Spleen (tissue), 11 donors: ENCODE results near the gene GSS. TPM values are rescaled to one million over a fixed set of nuclear protein-coding genes. Genes with fewer than 3 reads are reported as not detected.
A peak's percentile ranks its signal among the peaks of the same experiment; 100 is the strongest.

Experiments
- DNase-seq: peaks from one replicate; pipeline ENCODE4 v3.0.0-alpha.2; 2020
- H3K27ac ChIP-seq, 8 donors: fragments of 200-600 bp; sonication (generic) in 7 of 8; 1 replicate in 4 of 8; 2 replicates in 4 of 8; pipeline versions ENCODE4 v1.5.0 to v1.8.0; 2016 to 2021; ENCODE audit warnings: inconsistent platforms in 4 of 8, mild to moderate bottlenecking in 4 of 8, moderate library complexity in 1 of 8
- H3K27me3 ChIP-seq, 7 donors: fragments of 200-600 bp; sonication (generic) in 6 of 7; replicated peaks in 1 of 7; 1 replicate in 4 of 7; 2 replicates in 3 of 7; pipeline versions ENCODE4 v1.5.0 to v1.8.0; 2016 to 2021; ENCODE audit warnings: inconsistent platforms in 3 of 7, mild to moderate bottlenecking in 1 of 7
- H3K36me3 ChIP-seq, 6 donors: fragments of 200-600 bp; sonication (generic) in 5 of 6; 1 replicate in 4 of 6; 2 replicates in 2 of 6; pipeline versions ENCODE4 v1.5.0 to v1.8.0; 2016 to 2021; ENCODE audit warnings: inconsistent platforms in 2 of 6
- H3K4me1 ChIP-seq, 6 donors: fragments of 200-600 bp; sonication (generic) in 5 of 6; 1 replicate in 3 of 6; 2 replicates in 3 of 6; pipeline versions ENCODE4 v1.5.0 to v1.8.0; 2016 to 2021; ENCODE audit warnings: inconsistent platforms in 3 of 6
- H3K4me3 ChIP-seq, 8 donors: fragments of 200-600 bp; sonication (generic) in 7 of 8; 1 replicate in 4 of 8; 2 replicates in 4 of 8; pipeline versions ENCODE4 v1.5.0 to v1.8.0; 2016 to 2021; ENCODE audit warnings: inconsistent platforms in 4 of 8, mild to moderate bottlenecking in 4 of 8, moderate library complexity in 2 of 8
- H3K9me3 ChIP-seq, 8 donors: fragments of 200-600 bp; sonication (generic) in 7 of 8; 1 replicate in 4 of 8; 2 replicates in 4 of 8; pipeline versions ENCODE4 v1.5.0 to v1.8.0; 2016 to 2021; ENCODE audit warnings: inconsistent platforms in 4 of 8
- CTCF ChIP-seq, 11 experiments: fragments of 200-600 bp in 7 of 11; fragments of 450-650 bp in 4 of 11; sonication (generic) in 4 of 11; IDR thresholded peaks in 8 of 11; conservative IDR thresholded peaks in 3 of 11; 1 replicate in 7 of 11; 2 replicates in 4 of 11; pipeline versions ENCODE4 v1.4.0 to v1.8.0; 2016 to 2021; ENCODE audit warnings: antibody characterized with exemption in 11 of 11, inconsistent platforms in 4 of 11, mild to moderate bottlenecking in 1 of 11
- POLR2A ChIP-seq, 3 donors: fragments of 450-650 bp; IDR thresholded peaks; one replicate each; pipeline ENCODE4 v1.5.1; 2017; ENCODE audit warnings: antibody characterized with exemption in 3 of 3, mild to moderate bottlenecking in 1 of 3
- POLR2AphosphoS5 ChIP-seq, 3 donors: sonication (generic); formaldehyde crosslinking; IDR thresholded peaks; one replicate each; pipeline ENCODE4 v1.5.1; 2017; ENCODE audit warnings: antibody characterized with exemption in 3 of 3
- WGBS, 5 donors: extraction: QIAGEN DNeasy Blood & Tissue Kit in 3 of 5; methylation state at CpG; one replicate each; pipeline versions ENCODE4 v1.1.5 to v1.1.7; 2013 to 2018; 5-methylcytosine and 5-hydroxymethylcytosine counted together
- intact Hi-C: fragments of 100-400 bp; cut with DNase I; formaldehyde crosslinking; loops from one replicate; pipeline ENCODE4 v1.15.0; 2023; ENCODE audit warnings: low total_unique reads
- polyA plus RNA-seq, 3 donors: library from polyadenylated mRNA; stranded (reverse); fragments of 200-250 nt; gene quantifications; one replicate each; pipeline ENCODE4 v1.2.1, GENCODE V29; 2013
- total RNA-seq, 7 donors: library from RNA; depleted of rRNA in 3 of 7; stranded (reverse); fragments of >200 nt in 3 of 7; fragmentation: NEBNext Ultra II Directional in 4 of 7; extraction: Animal tissue kit (Norgen Biotek cat#: 25700) in 4 of 7; gene quantifications; one replicate each; pipeline versions ENCODE4 v1.1.0 to v1.2.1, GENCODE V29; 2016 to 2021
- donor health status: healthy with polysubstance abuse.
- donor health status: DM: no; HTN: no; CAD: no; lungs with moderate emphysema.
- donor health status: DM: no; HTN: no; CAD: no.
- donor health status: Bipolar disorder and iron deficiency.
- donor health status: healthy.
- donor health status: DM: no; HTN: no; CAD: no.
- donor health status: DM: yes; HTN: yes; CAD: no.

GSS gene
- total and polyA plus RNA-seq, 10 donors: 19.8 to 46.1 (median 32.7) TPM

GRCh38 chr20:34985461-34986310, 30.1 kb upstream of the GSS start:
- H3K4me3 ChIP-seq: no peak overlapping the region
- 72 to 86% (median 80%) methylated on average over 16 to 25 of the region's 25 CpGs for WGBS, 5 donors
- no peak for DNase-seq
- peaks cover 0 to 43% (median 0%) of the 10 kb centered on the region in 7 donors for H3K27me3 ChIP-seq
- H3K9me3 ChIP-seq: no peaks in the 10 kb centered on the region
- TF ChIP-seq POLR2A (IDR thresholded peaks at IDR 0.05): no peak
- no peak for TF ChIP-seq CTCF (IDR thresholded peaks at IDR 0.05 in 8 of 11, conservative IDR thresholded peaks at IDR 0.05 in 3 of 11)
- peak in 2 of 3 donors; percentile 19 to 37 for TF ChIP-seq POLR2AphosphoS5 (IDR thresholded peaks at IDR 0.05)
- intact Hi-C loops: no loop called here
- peaks cover 0 to 6% (median 0%) of the 10 kb centered on the region in 6 donors for H3K36me3 ChIP-seq
- H3K4me1 ChIP-seq: peaks cover 0 to 6% (median 2%) of the 10 kb centered on the region in 6 donors
- no peak overlapping the region for H3K27ac ChIP-seq

- DNase-seq: no peak
- 74 to 88% (median 78%) methylated on average over 15 to 18 of the region's 18 CpGs for WGBS, 5 donors
- intact Hi-C loops: no loop called here
Measured at GRCh38 chr20:34984756-34985261, 29.2 kb upstream of the GSS start.

GRCh38 chr20:34983995-34984735, 28.6 kb upstream of the GSS start:
- Histone ChIP-seq H3K4me1 (peaks cover 0 to 6% (median 2%) of the 10 kb centered on the region in 6 donors), H3K4me3 (no peak overlapping the region), H3K27ac (no peak overlapping the region), H3K9me3 (no peaks in the 10 kb centered on the region), H3K27me3 (peaks cover 0 to 52% (median 0%) of the 10 kb centered on the region in 7 donors), H3K36me3 (no peaks in the 10 kb centered on the region)
- peak; percentile 38 for DNase-seq
- intact Hi-C loops: no loop called here
- TF ChIP-seq POLR2A (IDR thresholded peaks at IDR 0.05): no peak
- no peak for TF ChIP-seq CTCF (IDR thresholded peaks at IDR 0.05 in 8 of 11, conservative IDR thresholded peaks at IDR 0.05 in 3 of 11)
- TF ChIP-seq POLR2AphosphoS5 (IDR thresholded peaks at IDR 0.05): no peak
- WGBS, 5 donors: 42 to 48% (median 46%) methylated on average over 8 to 14 of the region's 14 CpGs

More at GRCh38 chr20:34984756-34985261, 29.2 kb upstream of the GSS start:
- Histone ChIP-seq H3K36me3 (no peaks in the 10 kb centered on the region), H3K27me3 (peaks cover 0 to 52% (median 0%) of the 10 kb centered on the region in 7 donors), H3K9me3 (no peaks in the 10 kb centered on the region), H3K4me3 (no peak overlapping the region), H3K4me1 (peaks cover 0 to 6% (median 2%) of the 10 kb centered on the region in 6 donors), H3K27ac (no peak overlapping the region)
- TF ChIP-seq CTCF (IDR thresholded peaks at IDR 0.05 in 8 of 11, conservative IDR thresholded peaks at IDR 0.05 in 3 of 11): no peak
- TF ChIP-seq POLR2A (IDR thresholded peaks at IDR 0.05): no peak
- TF ChIP-seq POLR2AphosphoS5 (IDR thresholded peaks at IDR 0.05): peak in 1 of 3 donors; percentile 25
